Islet of Langerhans (tissue), 1 donor: ENCODE measurements around the gene B4GALT5.

ENCODE experiments used
- FAIRE-seq: peaks from one replicate; lab custom pipeline; 2011; peaks lifted over from hg19 to GRCh38; lab: Jason Lieb, UNC

B4GALT5 gene

DNA sequence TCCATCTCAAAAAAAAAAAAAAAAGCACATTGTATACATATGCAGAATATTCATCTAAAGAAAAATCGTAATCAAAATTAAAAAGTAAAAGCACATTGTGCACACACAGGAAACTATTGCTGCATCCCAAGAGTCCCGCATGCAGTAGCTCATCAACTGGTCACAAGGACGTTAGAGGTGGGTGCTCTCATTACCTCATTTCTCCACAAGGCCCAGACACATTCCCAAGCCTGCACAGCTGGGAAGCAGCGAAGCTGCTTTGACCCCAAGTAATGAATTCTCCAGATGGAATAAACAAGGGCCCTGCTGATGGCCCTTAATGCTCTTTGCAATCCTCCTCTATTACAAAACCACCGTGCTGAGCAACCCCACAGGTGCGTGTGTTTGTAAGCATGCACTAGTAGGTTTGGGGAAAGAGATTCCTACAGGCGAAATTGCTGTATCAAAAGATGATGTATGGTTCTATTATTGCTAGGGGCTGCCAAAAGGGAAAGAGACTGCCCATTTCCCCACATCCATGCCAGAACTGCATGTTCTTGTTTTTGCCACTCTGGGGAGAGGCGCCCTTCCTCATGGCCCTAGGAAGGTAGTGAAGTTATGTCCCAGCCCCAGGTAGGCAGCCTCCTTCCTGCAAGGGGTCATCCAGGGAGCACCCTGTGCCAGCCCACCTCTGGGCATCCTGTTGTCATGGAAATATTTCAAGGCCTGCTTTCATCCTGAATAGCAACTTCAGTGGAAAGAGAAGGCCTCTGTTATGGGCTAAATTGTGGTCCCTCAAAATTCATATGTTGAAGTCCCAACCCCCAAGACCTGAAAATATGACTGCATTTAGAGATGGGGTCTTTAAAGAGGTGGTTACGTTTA lies 111.1 kb downstream of the B4GALT5 start:
- no peak for FAIRE-seq

DNA sequence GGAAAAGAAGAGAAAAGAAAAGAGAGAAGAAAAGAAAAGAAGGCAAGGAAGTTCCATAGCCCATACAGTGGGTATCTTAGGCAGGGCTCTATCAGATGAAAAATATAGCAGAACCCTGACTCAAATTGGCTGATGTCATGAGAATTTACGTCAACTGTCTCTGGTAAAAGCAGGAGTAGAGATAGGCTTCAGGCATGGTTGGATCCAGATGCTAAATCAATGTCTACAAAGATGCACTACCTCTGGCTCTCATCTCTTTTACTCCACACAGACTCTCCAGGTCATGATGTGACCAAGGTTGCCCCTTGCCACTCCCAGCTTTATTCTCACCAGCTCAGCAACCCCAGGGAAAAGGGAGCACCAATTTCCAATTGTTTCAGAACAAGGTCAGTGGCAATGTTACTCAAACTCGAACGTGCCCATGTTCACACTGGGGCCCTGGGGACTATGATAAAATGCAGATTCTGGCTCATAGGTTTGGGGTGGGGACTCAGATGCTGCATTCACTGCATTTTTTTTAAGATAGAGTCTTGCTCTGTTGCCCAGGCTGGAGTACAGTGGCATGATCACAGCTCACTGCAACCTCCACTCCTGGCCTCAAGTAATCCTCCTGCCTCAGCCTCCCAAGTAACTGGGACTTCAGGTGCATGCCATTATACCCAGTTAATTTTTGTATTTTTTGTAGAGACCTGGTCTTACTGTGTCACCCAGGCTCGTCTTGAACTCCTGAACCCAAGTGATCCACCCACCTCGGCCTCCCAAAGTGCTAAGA lies 112.3 kb downstream of the B4GALT5 start:
- FAIRE-seq, result no peak

DNA sequence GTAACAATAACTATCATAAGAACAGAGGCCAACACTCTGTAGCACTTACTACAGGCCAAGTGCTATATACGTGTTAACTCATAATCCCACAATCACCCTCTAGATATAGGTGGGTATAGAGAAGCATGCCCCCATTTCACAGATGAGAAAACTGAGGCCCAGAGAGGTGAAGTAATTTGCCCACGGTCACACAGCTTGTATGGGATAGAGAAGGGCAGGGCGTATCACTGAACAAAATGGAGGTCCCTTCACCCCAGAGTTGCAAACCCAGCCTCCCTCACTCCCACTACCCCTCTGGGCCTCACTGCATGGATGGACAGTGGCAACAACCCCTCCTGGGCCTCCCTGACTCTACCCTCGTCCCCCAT lies 113.9 kb downstream of the B4GALT5 start:
- no peak for FAIRE-seq

DNA sequence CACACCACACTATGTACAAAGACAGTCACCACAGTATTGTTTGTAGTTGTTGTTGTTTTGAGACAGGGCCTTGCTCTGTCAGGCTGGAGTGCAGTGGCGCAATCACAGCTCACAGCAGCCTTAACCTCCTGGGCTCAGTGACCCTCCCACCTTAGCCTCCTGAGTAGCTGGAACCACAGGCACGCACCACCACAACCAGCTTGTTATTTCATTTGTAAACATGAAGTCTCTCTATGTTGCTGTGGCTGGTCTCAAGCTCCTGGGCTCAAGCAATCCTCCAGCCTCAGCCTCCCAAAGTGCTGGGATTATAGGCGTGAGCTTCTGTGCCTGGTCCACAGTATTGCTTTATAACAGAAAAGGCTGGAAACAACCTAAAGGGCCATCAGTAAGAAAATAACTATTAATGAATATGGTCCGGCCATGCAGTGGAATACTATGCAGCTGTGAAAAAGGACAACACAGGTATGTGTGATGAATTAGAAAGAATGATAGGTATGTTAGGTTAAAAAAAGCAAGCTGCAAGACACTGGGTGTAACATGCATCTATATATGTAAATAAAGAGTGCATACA lies 115.8 kb downstream of the B4GALT5 start:
- FAIRE-seq, result no peak

DNA sequence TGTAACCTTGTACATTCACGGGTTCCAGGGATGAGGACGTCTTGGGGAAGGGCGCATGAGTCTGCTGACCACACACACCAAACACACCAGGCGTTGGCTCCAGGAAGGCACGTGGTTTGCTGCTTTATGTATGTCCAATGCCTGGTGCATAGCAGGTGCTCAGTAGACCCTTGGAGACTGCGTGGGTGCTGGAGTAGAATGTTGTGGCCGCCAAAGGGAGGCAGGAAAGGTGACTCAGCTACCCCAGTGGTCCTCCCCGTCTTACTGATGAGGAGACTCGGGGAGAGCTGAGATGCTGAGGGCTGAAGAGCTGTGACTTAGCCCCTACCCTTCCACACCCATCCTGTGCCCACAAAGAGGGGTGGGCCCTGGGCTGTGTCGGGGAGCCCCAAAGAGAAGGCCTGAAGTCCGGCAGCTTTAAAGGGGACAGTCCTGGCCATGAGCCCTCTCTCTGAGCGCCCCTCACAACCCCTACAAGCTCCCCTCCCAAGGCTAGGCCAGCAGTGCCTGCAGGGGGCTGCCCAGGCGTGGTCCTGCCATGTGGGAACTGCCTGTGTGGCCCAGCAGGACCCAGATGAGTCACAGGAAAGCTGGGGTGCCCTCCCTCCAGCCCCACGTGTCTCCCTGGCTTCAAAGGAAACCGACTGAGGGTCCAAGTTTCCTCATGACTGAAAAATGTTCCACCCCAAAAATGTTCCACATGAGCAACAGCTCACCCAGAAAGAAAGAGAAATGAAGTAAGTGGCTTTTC lies 117.7 kb downstream of the B4GALT5 start:
- FAIRE-seq, result no peak

DNA sequence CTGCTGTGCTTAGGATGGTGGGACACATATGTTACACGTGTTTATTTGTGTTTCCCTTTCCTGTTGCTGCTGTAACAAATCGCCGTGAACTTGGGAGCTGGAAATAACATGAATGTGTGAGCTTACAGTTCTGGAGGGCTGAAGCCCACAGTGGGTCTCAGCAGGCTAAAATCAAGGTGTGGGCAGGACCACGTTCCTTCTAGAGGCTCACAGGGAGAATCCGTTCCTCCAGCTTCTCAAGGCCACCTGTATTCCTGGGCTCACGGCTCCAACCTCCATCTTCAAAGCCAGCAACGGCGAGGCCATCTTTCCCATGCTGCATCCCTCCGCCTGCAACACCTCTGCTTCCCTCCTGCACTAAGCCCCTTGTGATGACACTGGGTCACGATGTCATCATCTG lies 118.3 kb downstream of the B4GALT5 start:
- no peak for FAIRE-seq

DNA sequence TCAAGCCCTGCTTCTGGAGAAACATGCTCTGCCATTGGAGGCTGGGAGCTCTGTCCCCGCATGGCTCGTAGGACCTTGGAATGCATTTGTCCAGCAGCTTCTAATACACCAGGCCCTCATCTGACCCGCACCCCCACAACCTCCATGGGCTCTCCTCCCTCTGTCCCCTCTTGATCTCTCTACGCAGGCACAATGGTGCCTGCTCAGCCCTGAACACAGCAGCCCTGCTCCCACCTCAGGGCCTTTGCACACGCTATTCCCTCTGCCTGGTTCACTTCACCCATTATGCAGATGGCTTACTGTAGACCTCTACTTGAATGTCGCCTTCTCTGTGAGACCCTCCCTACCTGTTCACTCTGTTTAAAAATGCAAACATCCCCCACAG lies 118.8 kb downstream of the B4GALT5 start:
- FAIRE-seq, result no peak

DNA sequence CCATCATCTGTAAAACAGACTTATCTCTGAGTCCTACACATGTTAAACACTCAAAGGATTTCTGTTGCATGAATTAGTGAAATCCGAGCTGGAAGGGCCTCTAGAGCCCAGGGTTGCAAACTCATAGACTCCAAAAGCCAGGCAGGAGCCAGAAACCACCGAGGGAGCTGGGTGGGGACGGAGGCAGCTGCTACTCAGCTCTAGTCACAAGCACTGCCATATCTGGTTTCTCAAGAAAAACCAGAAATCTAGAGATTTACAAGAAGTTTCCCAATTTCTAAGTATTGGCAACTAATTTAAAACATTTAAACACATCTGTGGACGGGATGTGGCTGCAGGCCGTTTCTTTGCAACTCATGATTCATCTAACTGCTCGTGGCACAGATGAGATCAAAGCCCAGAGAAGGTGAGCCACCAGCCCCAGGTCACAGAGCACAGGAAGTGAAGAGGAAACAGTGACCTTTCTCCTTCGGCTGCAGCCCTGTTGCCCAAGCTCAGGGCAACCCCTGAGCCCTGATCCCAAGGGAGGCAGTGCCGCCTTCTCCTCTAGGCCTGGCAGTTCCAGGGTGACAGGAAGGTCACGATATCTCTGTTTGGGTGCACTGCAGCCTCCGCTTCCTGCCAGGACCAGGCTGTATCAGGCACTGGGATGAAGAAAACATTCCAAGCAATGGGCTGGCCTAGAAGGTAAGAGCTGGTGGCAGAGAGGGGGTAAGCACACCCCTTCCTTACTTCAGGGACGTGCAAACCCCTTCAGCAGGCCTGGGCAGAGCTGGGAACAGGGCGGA lies 119.3 kb downstream of the B4GALT5 start:
- FAIRE-seq, result no peak

DNA sequence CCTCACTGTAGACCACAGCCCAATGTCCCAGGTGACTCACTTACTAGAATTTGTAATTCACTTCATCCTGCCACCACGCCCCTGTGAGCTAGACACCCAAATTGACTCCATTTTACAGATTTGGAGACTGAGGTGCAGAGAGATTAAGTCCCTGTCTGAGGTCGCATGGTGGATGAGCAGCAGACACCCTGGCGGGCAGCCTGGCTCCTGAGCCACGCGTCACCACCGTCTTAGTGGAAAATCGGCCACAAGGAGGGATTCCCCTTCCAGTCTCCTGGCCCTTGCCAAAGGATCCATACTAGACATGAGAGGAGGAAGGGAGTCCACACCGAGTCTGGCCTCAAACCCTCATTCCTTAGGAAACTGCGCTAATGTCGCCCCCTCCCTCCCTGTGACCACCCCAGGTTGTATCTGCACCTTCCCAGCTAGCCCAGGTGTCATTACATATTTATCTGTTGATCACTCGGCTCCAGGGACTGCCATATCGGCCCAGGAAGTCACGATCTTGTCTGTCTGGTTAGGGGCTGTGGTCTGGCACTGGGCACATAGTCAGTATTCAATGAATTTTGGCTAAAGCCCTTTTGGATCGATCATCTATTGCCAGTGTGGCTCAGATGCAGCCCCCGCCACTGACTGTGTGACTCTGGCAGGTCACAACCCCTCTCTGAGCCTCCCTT lies 120.1 kb downstream of the B4GALT5 start:
- no peak for FAIRE-seq

DNA sequence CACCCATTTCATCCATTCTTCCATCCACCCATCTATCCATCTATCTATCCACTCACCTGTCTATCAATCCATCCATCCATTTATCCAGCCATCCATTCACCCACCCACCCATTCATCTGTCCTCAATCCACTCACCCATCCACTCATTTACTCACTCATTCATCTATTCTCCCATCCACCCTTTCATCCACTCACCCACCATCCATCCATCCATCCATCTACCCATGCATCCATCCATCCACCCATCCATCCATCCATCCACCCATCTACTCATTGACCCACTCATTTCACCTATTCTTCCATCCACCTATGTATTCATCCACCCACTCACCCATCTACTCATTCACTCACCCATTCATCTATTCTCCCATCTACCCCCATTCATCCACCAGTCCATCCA lies 121.6 kb downstream of the B4GALT5 start:
- no peak for FAIRE-seq

DNA sequence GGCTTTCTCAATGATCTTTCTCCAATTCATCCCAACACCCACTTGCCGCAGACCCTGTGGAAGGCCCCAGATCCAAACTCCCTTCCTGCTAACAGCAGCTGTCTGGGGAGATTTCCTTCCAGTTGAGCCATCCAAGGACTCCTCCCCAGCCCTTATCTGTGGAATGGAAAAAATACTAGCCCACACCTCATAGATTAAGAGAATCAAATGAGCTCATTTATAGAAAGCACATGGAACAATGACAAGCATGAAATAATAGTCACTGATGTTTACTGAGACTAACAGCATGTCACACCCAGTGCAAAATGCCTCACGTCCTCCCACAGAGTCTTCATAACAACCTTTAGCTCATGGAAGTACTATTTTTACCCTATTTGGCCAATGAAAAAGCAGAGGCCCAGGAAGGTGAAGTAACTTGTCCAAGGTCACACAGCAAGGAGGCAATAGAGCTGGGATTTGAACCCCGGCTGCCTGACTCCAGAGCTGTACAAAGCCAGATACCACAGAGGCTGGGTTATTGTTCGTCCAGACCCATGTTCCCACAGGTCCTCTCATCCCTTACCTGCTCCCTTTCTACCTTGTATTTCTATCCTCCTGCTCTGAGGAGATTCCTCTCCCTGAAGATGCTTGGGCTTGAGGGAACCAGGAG lies 122.3 kb downstream of the B4GALT5 start:
- FAIRE-seq, result no peak

DNA sequence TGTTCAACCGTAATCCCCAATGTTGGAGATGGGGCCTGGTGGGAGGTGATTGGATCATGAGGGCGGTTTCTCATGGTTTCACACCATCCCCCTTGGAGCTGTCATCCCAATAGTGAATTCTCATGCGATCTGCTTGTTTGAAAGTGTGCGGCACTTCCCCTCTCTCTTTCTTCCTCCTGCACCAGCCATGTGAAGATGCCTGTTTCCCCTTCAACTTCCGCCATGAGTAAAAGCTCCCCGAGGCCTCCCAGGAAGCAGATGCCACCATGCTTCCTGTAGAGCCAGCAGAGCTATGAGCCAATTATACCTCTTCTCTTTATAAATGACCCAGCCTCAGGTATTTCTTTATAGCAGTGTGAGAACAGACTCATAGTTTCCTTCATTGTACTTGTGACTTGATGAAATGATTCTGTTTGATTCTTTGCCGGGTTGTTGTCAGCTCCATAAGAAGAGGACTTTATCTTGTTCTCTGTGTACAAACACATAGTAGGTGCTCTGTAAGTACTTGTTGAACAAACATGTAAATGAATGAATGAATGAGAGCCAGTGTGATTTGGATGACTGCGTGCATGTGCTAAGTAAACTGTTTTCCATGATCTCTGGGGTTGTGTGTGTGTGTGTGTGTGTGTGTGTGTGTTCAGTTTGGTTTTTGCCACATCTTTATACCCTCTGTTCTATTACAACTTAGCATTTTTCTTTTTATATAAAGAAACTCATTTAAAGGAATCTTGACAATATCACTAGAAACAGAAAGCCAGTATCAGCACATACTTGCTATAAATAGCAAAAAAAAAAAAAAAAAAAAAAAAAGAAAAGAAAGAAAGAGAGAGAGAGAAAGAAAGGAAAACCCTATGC lies 123.3 kb downstream of the B4GALT5 start:
- no peak for FAIRE-seq

DNA sequence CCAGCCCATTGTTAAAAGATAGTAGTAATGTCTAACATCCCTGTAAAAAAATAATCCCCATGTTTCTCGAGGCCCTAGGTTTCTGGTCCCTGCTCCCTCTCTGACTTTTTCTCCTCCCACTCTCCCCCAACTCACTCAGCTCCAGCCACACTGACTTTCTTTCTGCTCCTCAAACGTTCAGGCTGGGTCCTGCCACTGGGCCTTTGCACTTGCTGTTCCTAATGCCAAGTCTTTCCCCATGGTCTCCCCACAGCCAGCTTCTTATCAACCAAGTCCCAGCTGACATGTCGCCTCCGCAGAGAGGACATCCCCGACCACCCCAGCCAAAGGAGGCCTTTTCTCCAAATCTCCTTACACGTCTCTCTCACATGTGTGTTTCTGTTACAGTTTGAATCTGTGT lies 123.9 kb downstream of the B4GALT5 start:
- FAIRE-seq, result no peak

DNA sequence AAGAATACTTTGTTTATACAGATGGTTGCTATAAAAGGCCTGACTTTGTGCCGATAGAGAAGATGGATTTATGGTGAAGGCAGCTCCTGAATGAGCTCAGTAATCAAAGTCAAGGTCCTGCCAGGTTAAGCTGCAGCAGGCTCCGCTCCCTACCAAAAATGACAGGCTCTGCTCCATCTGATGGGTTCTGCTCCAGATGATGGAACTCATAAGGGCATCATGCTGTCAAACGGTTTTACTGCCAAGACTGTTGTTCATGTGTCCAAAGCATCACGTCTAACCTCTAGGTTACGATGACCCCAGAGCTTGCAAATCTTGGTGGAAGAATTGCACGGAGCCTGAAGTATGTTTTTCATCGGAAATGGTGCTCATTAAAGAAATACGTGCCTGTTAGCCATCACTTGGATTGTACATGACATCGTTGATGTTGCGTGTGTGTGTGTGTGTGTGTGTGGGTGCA lies 126.5 kb downstream of the B4GALT5 start:
- FAIRE-seq, result no peak

DNA sequence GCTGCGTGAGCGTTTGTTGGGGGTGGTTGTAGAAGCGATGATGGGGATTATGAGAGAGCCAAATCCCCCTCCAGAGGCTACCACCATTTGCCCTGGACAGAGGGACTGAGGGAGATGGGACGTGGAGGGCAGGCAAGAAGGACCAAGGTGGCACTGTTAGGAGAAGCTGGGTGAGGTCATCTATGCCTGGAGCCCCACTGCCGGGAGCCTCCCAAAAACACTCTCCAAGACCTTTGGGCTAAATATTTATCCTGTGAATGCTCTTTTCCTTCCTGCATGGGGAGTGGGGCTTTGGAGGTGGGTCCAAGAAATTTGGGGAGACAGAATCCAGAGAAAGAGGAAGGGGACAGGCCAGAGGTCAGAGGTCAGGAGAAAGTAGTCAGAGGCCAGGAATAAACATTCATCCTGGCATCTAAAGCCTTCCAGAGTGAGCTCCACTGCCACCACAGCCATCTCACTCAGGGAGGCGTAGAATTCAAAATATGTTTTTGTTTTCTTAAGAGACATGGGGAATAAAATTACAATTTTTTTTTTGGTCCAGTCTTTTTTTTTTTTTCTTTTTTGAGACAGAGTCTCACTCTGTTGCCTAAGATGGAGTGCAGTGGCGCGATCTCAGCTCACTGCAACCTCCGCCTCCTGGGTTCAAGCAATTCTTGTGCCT lies 128.0 kb downstream of the B4GALT5 start:
- FAIRE-seq, result no peak

DNA sequence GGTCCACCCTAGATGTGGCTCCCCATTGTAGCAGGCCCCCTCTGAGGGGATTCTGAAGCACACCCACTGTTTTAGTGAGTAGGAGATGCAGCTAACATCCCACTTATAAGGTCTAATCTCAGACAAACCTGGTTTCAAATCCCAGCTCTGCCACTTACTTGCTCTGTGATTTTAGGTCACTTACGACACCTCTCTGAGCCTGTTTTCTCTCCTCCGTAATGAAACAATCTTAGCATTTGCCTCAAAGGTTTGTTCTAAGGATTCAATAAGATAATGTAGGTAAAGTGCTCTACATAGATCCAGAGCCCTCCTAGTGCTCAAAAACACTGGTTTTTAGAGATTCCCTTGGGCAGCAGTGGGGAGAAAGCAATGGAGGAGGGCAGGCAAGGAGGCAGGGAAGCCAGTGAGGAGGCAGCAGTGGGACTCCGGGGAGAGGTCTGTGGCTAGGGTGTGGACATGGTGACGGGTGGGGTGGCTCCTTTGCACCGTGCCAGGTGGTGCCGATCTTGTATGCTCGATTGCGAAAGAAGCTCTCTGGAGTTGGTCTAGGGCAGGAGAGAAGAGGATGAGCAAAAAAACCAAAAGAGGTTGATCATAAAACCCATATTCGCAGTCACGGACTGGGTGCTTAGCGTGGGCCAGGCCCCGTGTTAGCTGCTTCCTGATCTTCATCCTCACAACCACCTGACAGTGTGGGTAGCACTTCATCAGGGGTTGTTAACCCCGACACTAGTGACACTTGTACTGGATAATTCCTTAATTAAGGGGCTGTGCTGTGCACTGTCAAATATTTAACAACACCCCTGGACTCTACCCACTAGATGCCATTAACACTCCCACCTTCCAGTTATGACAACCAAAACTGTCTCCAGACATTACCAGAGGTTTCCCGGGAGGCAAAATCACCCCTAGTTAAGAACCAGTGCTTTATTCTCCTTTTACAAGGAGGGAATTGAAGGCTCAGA lies 129.0 kb downstream of the B4GALT5 start:
- no peak for FAIRE-seq

DNA sequence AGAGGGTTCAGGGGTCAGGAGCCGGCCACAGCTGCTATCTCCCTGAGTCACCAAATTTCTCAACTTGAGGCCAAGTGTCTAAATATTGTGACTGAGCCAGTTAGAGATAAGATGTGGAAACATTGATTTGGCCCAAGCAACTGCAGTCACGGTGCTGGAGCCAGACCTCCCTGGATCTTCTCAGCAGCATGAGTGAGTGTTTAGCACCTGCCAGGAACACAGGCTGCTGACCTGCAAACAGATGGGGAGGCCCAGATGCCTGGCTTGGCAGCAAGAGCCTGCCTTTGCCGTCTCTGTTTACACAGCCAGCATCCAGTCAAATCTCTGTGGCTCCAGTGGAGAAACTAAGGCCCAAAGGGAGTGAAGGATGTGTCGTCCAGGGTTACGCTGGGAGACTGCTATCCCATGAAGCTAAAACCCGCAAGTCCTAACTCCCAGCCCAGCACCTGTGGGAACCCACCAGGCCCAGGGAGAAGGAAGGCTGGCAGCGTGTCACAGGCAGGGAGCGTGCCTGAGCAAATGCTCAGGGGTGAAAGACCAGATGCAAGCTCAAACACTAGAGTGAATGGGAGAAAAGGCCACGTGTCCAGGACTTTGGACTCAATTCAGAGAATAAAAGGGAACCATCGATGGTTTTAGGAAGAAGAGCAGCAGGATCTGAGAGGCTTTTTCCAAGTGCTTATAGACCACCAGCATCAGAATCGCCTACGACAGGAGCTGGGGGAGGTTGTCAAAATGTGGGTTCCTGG lies 129.8 kb downstream of the B4GALT5 start:
- no peak for FAIRE-seq
